Mesenchymal stem cell (in vitro differentiated cells and primary cell): Measurements from ENCODE around the gene UPK3BL2.
"Not testable (repeated sequence)": the region's sequence is repeated elsewhere in the genome, so short reads cannot be mapped to it uniquely, and the experiment has no call there.

Source experiments
- DNase-seq: peaks from one replicate; pipeline ENCODE4 v3.0.0-alpha.2; 2013
- H2AFZ ChIP-seq: one replicate; pipeline ENCODE4 v1.6.1; 2013; ENCODE audit warnings: low read depth, mild to moderate bottlenecking, control low read depth, inconsistent platforms, low read length, moderate library complexity
- H2AK5ac ChIP-seq: 2 replicates; pipeline ENCODE4 v1.6.1; 2013; ENCODE audit warnings: low read length, moderate library complexity, mild to moderate bottlenecking, inconsistent platforms; ENCODE audit not compliant: severe bottlenecking
- H2BK120ac ChIP-seq: one replicate; pipeline ENCODE4 v1.6.1; 2013; ENCODE audit warnings: low read depth, mild to moderate bottlenecking, inconsistent platforms, low read length, moderate library complexity
- H2BK12ac ChIP-seq, 2 experiments: one replicate each; pipeline ENCODE4 v1.6.1; 2013; ENCODE audit warnings: inconsistent platforms in 2 of 2, low read length in 2 of 2, mild to moderate bottlenecking in 2 of 2, moderate library complexity in 2 of 2, control low read depth in 1 of 2
- H2BK15ac ChIP-seq: one replicate; pipeline ENCODE4 v1.6.1; 2013; ENCODE audit warnings: mild to moderate bottlenecking, low read depth, inconsistent platforms; ENCODE audit not compliant: poor library complexity, severe bottlenecking
- H2BK5ac ChIP-seq: 2 replicates; pipeline ENCODE4 v1.6.1; 2013; ENCODE audit warnings: low read depth, mild to moderate bottlenecking, low read length, control low read depth, inconsistent platforms; ENCODE audit not compliant: poor library complexity, severe bottlenecking
- H3K14ac ChIP-seq, 2 experiments: one replicate each; pipeline ENCODE4 v1.6.1; 2013; ENCODE audit warnings: inconsistent platforms in 2 of 2, low read length in 2 of 2, control low read depth in 1 of 2, mild to moderate bottlenecking in 1 of 2, moderate library complexity in 1 of 2
- H3K18ac ChIP-seq, 2 experiments: one replicate each; pipeline ENCODE4 v1.6.1; 2013; ENCODE audit warnings: inconsistent platforms in 2 of 2, low read length in 2 of 2, control low read depth in 1 of 2, low read depth in 1 of 2, mild to moderate bottlenecking in 1 of 2
- H3K23ac ChIP-seq, 2 experiments: one replicate each; pipeline ENCODE4 v1.6.1; 2013; ENCODE audit warnings: inconsistent platforms in 2 of 2, low read length in 2 of 2, mild to moderate bottlenecking in 2 of 2, moderate library complexity in 2 of 2, control low read depth in 1 of 2
- H3K27ac ChIP-seq: 2 replicates; pipeline ENCODE4 v1.5.1; 2013; ENCODE audit warnings: mild to moderate bottlenecking, moderate library complexity, low read length, control low read depth, inconsistent platforms; ENCODE audit not compliant: poor library complexity, severe bottlenecking
- H3K27me3 ChIP-seq, 2 experiments: 2 replicates each; pipeline versions ENCODE4 v1.6.1 to v1.7.0; 2013; ENCODE audit warnings: low read length in 2 of 2, mild to moderate bottlenecking in 2 of 2, moderate library complexity in 2 of 2, control low read depth in 1 of 2, inconsistent platforms in 1 of 2; ENCODE audit not compliant: control insufficient read depth in 1 of 2, insufficient read depth in 1 of 2
- H3K36me3 ChIP-seq, 2 experiments: 2 replicates each; pipeline versions ENCODE4 v1.6.1 to v1.7.0; 2013; ENCODE audit warnings: low read length in 2 of 2, control low read depth in 1 of 2, inconsistent platforms in 1 of 2, low read depth in 1 of 2, mild to moderate bottlenecking in 1 of 2; ENCODE audit not compliant: insufficient read depth in 2 of 2, control insufficient read depth in 1 of 2
- H3K4ac ChIP-seq, 2 experiments: one replicate each; pipeline ENCODE4 v1.6.1; 2013; ENCODE audit warnings: inconsistent platforms in 2 of 2, low read length in 2 of 2, mild to moderate bottlenecking in 2 of 2, moderate library complexity in 2 of 2, control low read depth in 1 of 2, low read depth in 1 of 2
- H3K4me1 ChIP-seq: 2 replicates; pipeline ENCODE4 v1.6.1; 2013; ENCODE audit warnings: low read depth, low read length, control low read depth; ENCODE audit not compliant: control insufficient read depth, insufficient read depth
- H3K4me2 ChIP-seq: 2 replicates; pipeline ENCODE4 v1.6.1; 2013; ENCODE audit warnings: low read length, mild to moderate bottlenecking, inconsistent platforms; ENCODE audit not compliant: poor library complexity, severe bottlenecking
- H3K4me3 ChIP-seq, 2 experiments: 2 replicates each; pipeline versions ENCODE4 v1.5.1 to v1.7.0; 2013; ENCODE audit warnings: low read length in 2 of 2, mild to moderate bottlenecking in 2 of 2, control low read depth in 1 of 2, low read depth in 1 of 2; ENCODE audit not compliant: insufficient read depth in 1 of 2
- H3K79me1 ChIP-seq: replicated peaks from 2 replicates; pipeline ENCODE4 v1.6.1; 2013; ENCODE audit warnings: mild to moderate bottlenecking, control low read depth, low read length, inconsistent platforms; ENCODE audit not compliant: poor library complexity, severe bottlenecking
- H3K9ac ChIP-seq: 2 replicates; pipeline ENCODE4 v1.7.0; 2013; ENCODE audit warnings: mild to moderate bottlenecking, low read length, moderate library complexity
- H3K9me3 ChIP-seq: 2 replicates; pipeline ENCODE4 v1.7.0; 2013; ENCODE audit warnings: mild to moderate bottlenecking, low read length; ENCODE audit not compliant: control insufficient read depth
- H4K8ac ChIP-seq: one replicate; pipeline ENCODE4 v1.6.1; 2013; ENCODE audit warnings: inconsistent platforms, mild to moderate bottlenecking, low read length, moderate library complexity
- H4K91ac ChIP-seq: one replicate; pipeline ENCODE4 v1.6.1; 2013; ENCODE audit warnings: mild to moderate bottlenecking, low read length, inconsistent platforms
- WGBS: methylation state at CpG from one replicate; pipeline ENCODE4 v1.1.7; 2013; ENCODE audit warnings: mixed read lengths; 5-methylcytosine and 5-hydroxymethylcytosine counted together

Gene UPK3BL2

GRCh38 chr7:102542083-102542482 is 1.4 kb downstream of the UPK3BL2 start:
- WGBS, result no CpG with 5 or more reads among the region's 8 CpGs
- not testable (repeated sequence) for H2BK12ac ChIP-seq, H4K91ac ChIP-seq

DNA sequence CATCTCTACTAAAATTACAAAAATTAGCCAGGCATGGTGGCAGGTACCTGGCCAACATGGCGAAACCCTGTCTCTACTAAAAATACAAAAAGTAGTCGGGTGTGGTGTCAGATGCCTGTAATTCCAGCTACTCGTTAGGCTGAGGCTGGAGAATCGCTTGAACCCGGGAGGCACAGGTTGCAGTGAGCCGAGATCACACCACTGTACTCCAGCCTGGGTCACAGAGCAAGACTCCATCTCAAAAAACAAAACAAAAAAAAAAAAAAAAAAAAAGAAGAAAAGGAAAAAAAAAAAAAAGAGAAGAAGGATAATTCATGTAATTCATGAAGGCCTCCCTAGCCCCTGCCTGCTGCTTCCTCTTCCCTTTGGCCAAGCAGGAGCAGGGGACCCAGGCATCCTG is 2.9 kb downstream of the UPK3BL2 start:
- H3K4ac ChIP-seq, H2BK15ac ChIP-seq, H2BK5ac ChIP-seq, H4K8ac ChIP-seq, DNase-seq, H3K23ac ChIP-seq, H3K4me1 ChIP-seq, H3K4me3 ChIP-seq, H4K91ac ChIP-seq, H3K27me3 ChIP-seq, H2BK12ac ChIP-seq, H2BK120ac ChIP-seq, H3K14ac ChIP-seq, H2AK5ac ChIP-seq, H3K4me2 ChIP-seq, H3K36me3 ChIP-seq, H3K9me3 ChIP-seq, H3K9ac ChIP-seq, H3K79me1 ChIP-seq, H3K27ac ChIP-seq, H2AFZ ChIP-seq, H3K18ac ChIP-seq: not testable (repeated sequence)
- WGBS, result 100% methylated on average over 1 of the region's 6 CpGs

More at GRCh38 chr7:102542083-102542482, 1.4 kb downstream of the UPK3BL2 start:
- H3K27me3 ChIP-seq, H3K4me3 ChIP-seq, H3K27ac ChIP-seq, H3K36me3 ChIP-seq, H2AK5ac ChIP-seq, H3K14ac ChIP-seq, H3K4me1 ChIP-seq, H2AFZ ChIP-seq, H2BK5ac ChIP-seq, H3K9ac ChIP-seq, H3K18ac ChIP-seq, H3K23ac ChIP-seq, H3K4me2 ChIP-seq, H3K4ac ChIP-seq, DNase-seq, H3K9me3 ChIP-seq, H4K8ac ChIP-seq, H2BK120ac ChIP-seq, H3K79me1 ChIP-seq, H2BK15ac ChIP-seq: not testable (repeated sequence)

- H3K4me3 ChIP-seq, H3K9me3 ChIP-seq, H3K27ac ChIP-seq, H3K4me1 ChIP-seq, H3K27me3 ChIP-seq, H2BK5ac ChIP-seq, H2BK120ac ChIP-seq, H4K91ac ChIP-seq, H3K18ac ChIP-seq, H2BK15ac ChIP-seq, DNase-seq, H4K8ac ChIP-seq, H3K14ac ChIP-seq, H3K79me1 ChIP-seq, H3K4me2 ChIP-seq, H3K23ac ChIP-seq, H2AK5ac ChIP-seq, H3K36me3 ChIP-seq, H2BK12ac ChIP-seq, H2AFZ ChIP-seq, H3K9ac ChIP-seq, H3K4ac ChIP-seq: not testable (repeated sequence)
- WGBS, result no CpG with 5 or more reads among the region's 8 CpGs
Observed at GRCh38 chr7:102535062-102535615, 8.4 kb downstream of the UPK3BL2 start.

GRCh38 chr7:102532127-102532526 is 11.4 kb downstream of the UPK3BL2 start:
- H3K4me2 ChIP-seq, H3K4ac ChIP-seq, H2AK5ac ChIP-seq, H3K9me3 ChIP-seq, H2AFZ ChIP-seq, H2BK120ac ChIP-seq, H2BK12ac ChIP-seq, H3K27me3 ChIP-seq, DNase-seq, H2BK15ac ChIP-seq, H3K36me3 ChIP-seq, H2BK5ac ChIP-seq, H3K23ac ChIP-seq, H3K4me3 ChIP-seq, H4K8ac ChIP-seq, H4K91ac ChIP-seq, H3K79me1 ChIP-seq, H3K14ac ChIP-seq, H3K9ac ChIP-seq, H3K4me1 ChIP-seq, H3K18ac ChIP-seq, H3K27ac ChIP-seq: not testable (repeated sequence)
- WGBS, result 100% methylated on average over 1 of the region's 2 CpGs
